Neutrophil (primary cell): ENCODE measurements around the gene RNASE2.

ENCODE experiments used
- H3K27ac ChIP-seq: fragments of 200-600 bp; sonication (generic); 2 replicates; pipeline ENCODE4 v1.5.1; 2016; ENCODE audit warnings: mild to moderate bottlenecking, moderate library complexity
- H3K27me3 ChIP-seq: fragments of 200-600 bp; sonication (generic); 2 replicates; pipeline ENCODE4 v1.6.0; 2016; ENCODE audit warnings: mild to moderate bottlenecking
- H3K36me3 ChIP-seq: fragments of 200-600 bp; sonication (generic); 2 replicates; pipeline ENCODE4 v1.5.1; 2017
- H3K4me1 ChIP-seq, 2 experiments: fragments of 200-600 bp in 1 of 2; sonication (generic) in 1 of 2; 1 replicate in 1 of 2; 2 replicates in 1 of 2; pipeline versions ENCODE4 v1.5.1 to v1.6.1; 2013 to 2016; ENCODE audit warnings: low read depth in 1 of 2, low read length in 1 of 2, mild to moderate bottlenecking in 1 of 2, moderate library complexity in 1 of 2; ENCODE audit not compliant: control insufficient read depth in 1 of 2, insufficient read depth in 1 of 2
- H3K4me3 ChIP-seq, 2 experiments: fragments of 200-600 bp in 1 of 2; sonication (generic) in 1 of 2; 1 replicate in 1 of 2; 2 replicates in 1 of 2; pipeline ENCODE4 v1.5.1; 2013 to 2016; ENCODE audit warnings: low read depth in 1 of 2, low read length in 1 of 2, mild to moderate bottlenecking in 1 of 2, moderate library complexity in 1 of 2
- H3K9me3 ChIP-seq: fragments of 200-600 bp; sonication (generic); 2 replicates; pipeline ENCODE4 v1.5.1; 2016
- CTCF ChIP-seq: fragments of 200-600 bp; sonication (generic); IDR thresholded peaks from 2 replicates; pipeline ENCODE4 v1.5.1; 2016; ENCODE audit warnings: antibody characterized with exemption

Gene RNASE2

GRCh38 chr14:20998139-20998538 lies 42.9 kb downstream of the RNASE2 start:
- Histone ChIP-seq H3K27ac (no peak overlapping the region), H3K4me1 (no peaks in the 10 kb centered on the region), H3K36me3 (peaks cover 48% of the 10 kb centered on the region), H3K4me3 (no peak overlapping the region), H3K9me3 (no peaks in the 10 kb centered on the region), H3K27me3 (no peaks in the 10 kb centered on the region)
- TF ChIP-seq CTCF, result no peak

GRCh38 chr14:20998674-20999366 lies 43.5 kb downstream of the RNASE2 start, which contains the start of gene SLC39A2:
SLC39A2 (plus strand) TSS chr14:20999293; CDS start chr14:20999447, 154 bp downstream.
- no peaks in the 10 kb centered on the region for H3K9me3 ChIP-seq
- H3K27ac ChIP-seq, result no peak within 1 kb of the TSS
- H3K36me3 ChIP-seq, result peaks cover 41% of the 10 kb centered on the region
- H3K4me3 ChIP-seq, result no peak within 1 kb of the TSS
- H3K4me1 ChIP-seq, result no peaks in the 10 kb centered on the region
- TF ChIP-seq CTCF, result no peak
- H3K27me3 ChIP-seq, result no peaks in the 10 kb centered on the region

- H3K27ac ChIP-seq, result no peak overlapping the region
- no peaks in the 10 kb centered on the region for H3K27me3 ChIP-seq
- no peaks in the 10 kb centered on the region for H3K4me1 ChIP-seq
- peaks cover 34% of the 10 kb centered on the region for H3K36me3 ChIP-seq
- no peak for TF ChIP-seq CTCF
- no peak overlapping the region for H3K4me3 ChIP-seq
- H3K9me3 ChIP-seq, result no peaks in the 10 kb centered on the region
These were observed 44.3 kb downstream of the RNASE2 start for GRCh38 chr14:20999591-20999990.

- Histone ChIP-seq H3K4me1 (no peaks in the 10 kb centered on the region), H3K9me3 (no peaks in the 10 kb centered on the region), H3K4me3 (no peak overlapping the region), H3K27ac (no peak overlapping the region), H3K27me3 (no peaks in the 10 kb centered on the region), H3K36me3 (peaks cover 17% of the 10 kb centered on the region)
- TF ChIP-seq CTCF, result no peak
These were observed 45.9 kb downstream of the RNASE2 start for GRCh38 chr14:21001218-21001617.

- no peaks in the 10 kb centered on the region for H3K36me3 ChIP-seq
- no peaks in the 10 kb centered on the region for H3K4me1 ChIP-seq
- no peak overlapping the region for H3K4me3 ChIP-seq
- no peaks in the 10 kb centered on the region for H3K27me3 ChIP-seq
- H3K27ac ChIP-seq, result no peak overlapping the region
- H3K9me3 ChIP-seq, result no peaks in the 10 kb centered on the region
- no peak for TF ChIP-seq CTCF
These were observed 48.6 kb downstream of the RNASE2 start for GRCh38 chr14:21003788-21004346.
